ENCODE results near the gene CDC34. TPM values are rescaled to one million over a fixed set of nuclear protein-coding genes. Genes with fewer than 3 reads are reported as not detected.

The CDC34 gene
- total and polyA plus RNA-seq, 9 of the 15 experiments (the other 6 are each of a cell fraction or from before 2014, with no cell fraction given) = 0.80 to 203 (median 65.5) TPM

DNA sequence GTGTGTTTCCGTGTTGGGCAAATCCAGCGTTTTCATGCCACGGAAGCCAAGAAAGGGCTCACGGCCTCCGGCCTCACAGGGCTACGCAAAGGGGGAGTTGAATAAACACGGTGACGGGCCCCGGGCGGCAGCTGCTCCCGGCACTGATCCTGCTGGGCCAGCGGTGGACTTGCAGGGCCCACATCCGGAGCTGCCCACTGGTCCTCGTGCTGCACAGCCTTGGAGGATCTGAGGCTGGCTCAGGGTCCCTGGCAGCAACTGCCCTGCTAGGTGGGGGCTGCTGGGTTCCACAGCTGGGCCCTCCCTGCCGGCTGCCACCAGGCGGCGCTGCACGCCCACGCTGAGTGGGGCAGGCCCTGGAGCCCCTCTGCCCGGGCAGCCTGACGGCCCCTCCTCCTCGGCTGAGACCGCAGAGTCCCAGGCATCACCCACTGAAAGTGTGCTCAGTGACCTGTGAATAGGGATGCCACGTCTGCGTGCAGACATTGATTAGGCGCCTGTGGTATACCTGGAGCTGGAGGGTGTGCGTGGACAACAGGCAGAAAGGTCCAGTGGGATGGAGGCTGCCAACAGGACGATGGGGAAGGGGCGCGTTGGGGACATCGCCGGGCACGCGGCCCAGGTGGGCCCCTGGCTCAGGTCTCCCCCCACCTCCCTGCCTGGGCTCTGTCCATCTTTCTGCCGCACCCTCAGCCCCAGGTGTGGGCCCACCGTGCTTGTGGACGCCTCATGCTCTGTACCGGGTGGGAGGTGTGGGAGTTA lies 52.9 kb downstream of the CDC34 start (continued):
- TF ChIP-seq, protein P1, sequence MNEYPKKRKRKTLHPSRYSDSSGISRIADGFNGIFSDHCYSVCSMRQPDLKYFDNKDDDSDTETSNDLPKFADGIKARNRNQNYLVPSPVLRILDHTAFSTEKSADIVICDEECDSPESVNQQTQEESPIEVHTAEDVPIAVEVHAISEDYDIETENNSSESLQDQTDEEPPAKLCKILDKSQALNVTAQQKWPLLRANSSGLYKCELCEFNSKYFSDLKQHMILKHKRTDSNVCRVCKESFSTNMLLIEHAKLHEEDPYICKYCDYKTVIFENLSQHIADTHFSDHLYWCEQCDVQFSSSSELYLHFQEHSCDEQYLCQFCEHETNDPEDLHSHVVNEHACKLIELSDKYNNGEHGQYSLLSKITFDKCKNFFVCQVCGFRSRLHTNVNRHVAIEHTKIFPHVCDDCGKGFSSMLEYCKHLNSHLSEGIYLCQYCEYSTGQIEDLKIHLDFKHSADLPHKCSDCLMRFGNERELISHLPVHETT (CRISPR knock-in tag; conservative IDR thresholded peaks at IDR 0.05 in 1 of 2, IDR thresholded peaks at IDR 0.05 in 1 of 2) = no peak
- peak; percentile 68 for TF ChIP-seq EGR1 (conservative IDR thresholded peaks at IDR 0.05)
- TF ChIP-seq, protein P2, sequence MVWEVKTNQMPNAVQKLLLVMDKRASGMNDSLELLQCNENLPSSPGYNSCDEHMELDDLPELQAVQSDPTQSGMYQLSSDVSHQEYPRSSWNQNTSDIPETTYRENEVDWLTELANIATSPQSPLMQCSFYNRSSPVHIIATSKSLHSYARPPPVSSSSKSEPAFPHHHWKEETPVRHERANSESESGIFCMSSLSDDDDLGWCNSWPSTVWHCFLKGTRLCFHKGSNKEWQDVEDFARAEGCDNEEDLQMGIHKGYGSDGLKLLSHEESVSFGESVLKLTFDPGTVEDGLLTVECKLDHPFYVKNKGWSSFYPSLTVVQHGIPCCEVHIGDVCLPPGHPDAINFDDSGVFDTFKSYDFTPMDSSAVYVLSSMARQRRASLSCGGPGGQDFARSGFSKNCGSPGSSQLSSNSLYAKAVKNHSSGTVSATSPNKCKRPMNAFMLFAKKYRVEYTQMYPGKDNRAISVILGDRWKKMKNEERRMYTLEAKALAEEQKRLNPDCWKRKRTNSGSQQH (CRISPR knock-in tag; IDR thresholded peaks at IDR 0.05) = 0 out of 2 replicates have a peak, but pooled peaks have one; percentile 7
- TF ChIP-seq ZNF431 (CRISPR knock-in tag; IDR thresholded peaks at IDR 0.05) = no peak
- TF ChIP-seq L3MBTL2 (IDR thresholded peaks at IDR 0.05) = 0 out of 2 replicates have a peak, but pooled peaks have one; percentile 19
- TF ChIP-seq ZNF12 (CRISPR knock-in tag; IDR thresholded peaks at IDR 0.05) = peak; percentile 63; the same call in 1 of the 2 replicates
- TF ChIP-seq, protein P3, sequence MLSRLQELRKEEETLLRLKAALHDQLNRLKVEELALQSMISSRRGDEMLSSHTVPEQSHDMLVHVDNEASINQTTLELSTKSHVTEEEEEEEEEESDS (CRISPR knock-in tag; IDR thresholded peaks at IDR 0.05) = no peak
- TF ChIP-seq SMAD4 (CRISPR knock-in tag; conservative IDR thresholded peaks at IDR 0.05) = no peak
- TF ChIP-seq PTRF (tag; IDR thresholded peaks at IDR 0.05) = no peak
- no peak for TF ChIP-seq YY1 (IDR thresholded peaks at IDR 0.05; ENCODE audit: borderline replicate concordance in 1 of 3, control insufficient read depth in 1 of 3, extremely low read depth in 1 of 3, insufficient read depth in 3 of 3, insufficient read length in 1 of 3, insufficient replicate concordance in 2 of 3, low read depth in 1 of 3, low read length in 2 of 3)
- 0 out of 2 replicates have a peak, but pooled peaks have one; percentile 10 for TF ChIP-seq ZNF384 (IDR thresholded peaks at IDR 0.05; ENCODE audit: low read depth, low read length)
- TF ChIP-seq ZNF644 (tag; IDR thresholded peaks at IDR 0.05; ENCODE audit: low read depth) = no peak
- TF ChIP-seq PPARD (CRISPR knock-in tag; IDR thresholded peaks at IDR 0.05) = no peak
- TF ChIP-seq, protein P4, sequence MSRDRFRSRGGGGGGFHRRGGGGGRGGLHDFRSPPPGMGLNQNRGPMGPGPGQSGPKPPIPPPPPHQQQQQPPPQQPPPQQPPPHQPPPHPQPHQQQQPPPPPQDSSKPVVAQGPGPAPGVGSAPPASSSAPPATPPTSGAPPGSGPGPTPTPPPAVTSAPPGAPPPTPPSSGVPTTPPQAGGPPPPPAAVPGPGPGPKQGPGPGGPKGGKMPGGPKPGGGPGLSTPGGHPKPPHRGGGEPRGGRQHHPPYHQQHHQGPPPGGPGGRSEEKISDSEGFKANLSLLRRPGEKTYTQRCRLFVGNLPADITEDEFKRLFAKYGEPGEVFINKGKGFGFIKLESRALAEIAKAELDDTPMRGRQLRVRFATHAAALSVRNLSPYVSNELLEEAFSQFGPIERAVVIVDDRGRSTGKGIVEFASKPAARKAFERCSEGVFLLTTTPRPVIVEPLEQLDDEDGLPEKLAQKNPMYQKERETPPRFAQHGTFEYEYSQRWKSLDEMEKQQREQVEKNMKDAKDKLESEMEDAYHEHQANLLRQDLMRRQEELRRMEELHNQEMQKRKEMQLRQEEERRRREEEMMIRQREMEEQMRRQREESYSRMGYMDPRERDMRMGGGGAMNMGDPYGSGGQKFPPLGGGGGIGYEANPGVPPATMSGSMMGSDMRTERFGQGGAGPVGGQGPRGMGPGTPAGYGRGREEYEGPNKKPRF (IDR thresholded peaks at IDR 0.05; ENCODE audit: low read depth, low read length) = no peak
- TF ChIP-seq ZFX (CRISPR knock-in tag; IDR thresholded peaks at IDR 0.05) = no peak
- no peak for TF ChIP-seq ZNF76 (CRISPR knock-in tag; IDR thresholded peaks at IDR 0.05; ENCODE audit: borderline replicate concordance)
- 0 out of 2 replicates have a peak, but pooled peaks have one; percentile 77 for TF ChIP-seq HDGF (IDR thresholded peaks at IDR 0.05)
- no peak for TF ChIP-seq ZNF561 (CRISPR knock-in tag; conservative IDR thresholded peaks at IDR 0.05)
- TF ChIP-seq ZNF124 (CRISPR knock-in tag; IDR thresholded peaks at IDR 0.05) = no peak

Measured in K562 (cell line).